Left forelimb (tissue), 1 donor: Measurements from ENCODE around the gene NSD1.
"Not testable (repeated sequence)": the region's sequence is repeated elsewhere in the genome, so short reads cannot be mapped to it uniquely, and the experiment has no call there.

Experiments used
- DNase-seq: peaks from one replicate; pipeline ENCODE4 v3.0.0-alpha.2; 2018; ENCODE audit warnings: low spot score

Gene NSD1

GRCh38 chr5:177130211-177131018 lies 3.2 kb upstream of the NSD1 start:
- no peak for DNase-seq

- no peak for DNase-seq
These were observed 2.6 kb upstream of the NSD1 start for GRCh38 chr5:177131019-177131320.

GRCh38 chr5:177131352-177132135 lies 2.0 kb upstream of the NSD1 start:
- DNase-seq: no peak

- DNase-seq: no peak
These were observed 1.2 kb upstream of the NSD1 start for GRCh38 chr5:177132136-177133095.

- peak; percentile 77 for DNase-seq
These were observed 502 bp downstream of the NSD1 start for GRCh38 chr5:177133853-177134696.

GRCh38 chr5:177134697-177135225 lies 1.2 kb downstream of the NSD1 start:
- DNase-seq: no peak

- no peak for DNase-seq
These were observed 6.7 kb downstream of the NSD1 start for GRCh38 chr5:177140312-177140711.

- DNase-seq: no peak
These were observed 7.9 kb downstream of the NSD1 start for GRCh38 chr5:177141496-177141895.

GRCh38 chr5:177142098-177142611 lies 8.6 kb downstream of the NSD1 start:
- no peak for DNase-seq

- DNase-seq: no peak
These were observed 9.2 kb downstream of the NSD1 start for GRCh38 chr5:177142778-177143177.

GRCh38 chr5:177146891-177147638 lies 13.5 kb downstream of the NSD1 start:
- no peak for DNase-seq

GRCh38 chr5:177150061-177150460 lies 16.5 kb downstream of the NSD1 start:
- not testable (repeated sequence) for DNase-seq

GRCh38 chr5:177154003-177154643 lies 20.6 kb downstream of the NSD1 start:
- DNase-seq: no peak

- DNase-seq: no peak
These were observed 28.8 kb downstream of the NSD1 start for GRCh38 chr5:177162379-177162778.

- DNase-seq: no peak
These were observed 29.9 kb downstream of the NSD1 start for GRCh38 chr5:177163500-177163899.

- no peak for DNase-seq
These were observed 35.7 kb downstream of the NSD1 start for GRCh38 chr5:177169271-177169670.

GRCh38 chr5:177171961-177172360 lies 38.4 kb downstream of the NSD1 start:
- DNase-seq: no peak

- no peak for DNase-seq
These were observed 41.8 kb downstream of the NSD1 start for GRCh38 chr5:177175336-177175735.

GRCh38 chr5:177176175-177176711 lies 42.7 kb downstream of the NSD1 start:
- DNase-seq: no peak
